ENCODE measurements around the gene KIF3B. TPM values are rescaled to one million over a fixed set of nuclear protein-coding genes. Genes with fewer than 3 reads are reported as not detected.

The KIF3B gene
- total and polyA plus RNA-seq, 10 of the 15 experiments (the other 5 are each of a cell fraction or from before 2014, with no cell fraction given): 7.4 to 37.3 (median 25.9) TPM

- Histone ChIP-seq H3K4me2 (ENCODE audit: control insufficient read depth, insufficient read depth) (no peak overlapping the region), H3K9me3 (replicated peaks; ENCODE audit: control insufficient read depth, insufficient read depth, low read length) (no peaks in the 10 kb centered on the region), H3K4me1 (ENCODE audit: control insufficient read depth, insufficient read depth, low read length) (peaks cover 17% of the 10 kb centered on the region), H3K79me2 (ENCODE audit: control insufficient read depth, insufficient read depth, low read length) (no peaks in the 10 kb centered on the region), H3K27ac (ENCODE audit: control insufficient read depth, insufficient read depth) (no peak overlapping the region), H2AFZ (ENCODE audit: control insufficient read depth, low read depth, low read length) (no peak overlapping the region), H4K20me1 (ENCODE audit: control insufficient read depth, insufficient read depth) (no peaks in the 10 kb centered on the region), H3K4me3 (no peak overlapping the region), H3K9ac (ENCODE audit: control insufficient read depth, insufficient read depth, low read length) (no peak overlapping the region), H3K36me3 (ENCODE audit: control insufficient read depth in 2 of 2, insufficient read depth in 2 of 2, low read length in 1 of 2) (peaks cover 0 to 10% of the 10 kb centered on the region in 2 experiments; a peak in 2 of 4 replicates), H3K27me3 (replicated peaks in 1 of 2; ENCODE audit: control insufficient read depth in 2 of 2, insufficient read depth in 2 of 2, low read length in 1 of 2) (no peaks in the 10 kb centered on the region)
- no peak for FAIRE-seq
- ChIA-PET CTCF (interaction anchor here (0.6 to 1.6 kb wide), 10 partner anchors 8 to 622 kb away, joined by 3 to 5 read pairs (median 4); no protein-coding TSS in a partner anchor), POLR2A (interaction anchor here (0.6 to 1.4 kb wide), 3 partner anchors 24 to 117 kb away, joined by 3 to 4 read pairs (median 4); no protein-coding TSS in a partner anchor), RAD21 (ENCODE audit: unreplicated experiment) (interaction anchor here (1.6 kb wide), 1 partner anchor 17 kb away, joined by 3 read pairs; no protein-coding TSS in a partner anchor), SMC1A (ENCODE audit: uncharacterized antibody, unreplicated experiment) (interaction anchor here (0.8 to 3.8 kb wide), 11 partner anchors 16 to 102 kb away, joined by 3 to 23 read pairs (median 4); partner anchors contain the start of genes ASXL1 and KIF3B)
- in situ Hi-C loops (cut with MboI) (no loop called here), intact Hi-C loops (cut with micrococcal nuclease; ENCODE audit: unreplicated experiment) (loop anchor here (1.0 kb wide), 1 partner anchor 17 kb away; no protein-coding TSS in a partner anchor)
- ATAC-seq: no peak
- no peak for DNase-seq (ENCODE audit: low read depth, low spot score)
- 93% methylated on average over 11 of the region's 11 CpGs for WGBS (ENCODE audit: insufficient coverage, insufficient replicate concordance, low lambda C conversion rate, missing lambda C conversion rate)
- no TSS peak for BruUV-seq (replicated peaks)
- TF ChIP-seq RUNX3 (IDR thresholded peaks at IDR 0.05; ENCODE audit: low read length) (peak; percentile 28; the same call in 1 of the 2 replicates), TAF1 (IDR thresholded peaks at IDR 0.05; ENCODE audit: borderline replicate concordance, low read depth, low read length) (no peak)
These were observed 60.6 kb downstream of the KIF3B start for GRCh38 chr20:32337937-32338661.

- Histone ChIP-seq H3K36me3 (ENCODE audit: control insufficient read depth in 2 of 2, insufficient read depth in 2 of 2, low read length in 1 of 2) (peaks cover 0 to 10% of the 10 kb centered on the region in 2 experiments; a peak in 2 of 4 replicates), H3K27ac (ENCODE audit: control insufficient read depth, insufficient read depth) (no peak overlapping the region), H3K27me3 (replicated peaks in 1 of 2; ENCODE audit: control insufficient read depth in 2 of 2, insufficient read depth in 2 of 2, low read length in 1 of 2) (no peaks in the 10 kb centered on the region), H3K4me3 (no peak overlapping the region), H3K79me2 (ENCODE audit: control insufficient read depth, insufficient read depth, low read length) (no peaks in the 10 kb centered on the region), H3K4me2 (ENCODE audit: control insufficient read depth, insufficient read depth) (no peak overlapping the region), H4K20me1 (ENCODE audit: control insufficient read depth, insufficient read depth) (no peaks in the 10 kb centered on the region), H2AFZ (ENCODE audit: control insufficient read depth, low read depth, low read length) (no peak overlapping the region), H3K4me1 (ENCODE audit: control insufficient read depth, insufficient read depth, low read length) (peaks cover 15% of the 10 kb centered on the region), H3K9ac (ENCODE audit: control insufficient read depth, insufficient read depth, low read length) (no peak overlapping the region), H3K9me3 (replicated peaks; ENCODE audit: control insufficient read depth, insufficient read depth, low read length) (no peaks in the 10 kb centered on the region)
- in situ Hi-C loops (cut with MboI) (no loop called here), intact Hi-C loops (cut with micrococcal nuclease; ENCODE audit: unreplicated experiment) (no loop called here)
- no TSS peak for BruUV-seq (replicated peaks)
- POLR2A ChIA-PET: interaction anchor here (0.6 to 1.4 kb wide), 2 partner anchors 24 to 118 kb away, joined by 3 to 4 read pairs; no protein-coding TSS in a partner anchor
- RAD21 ChIA-PET (ENCODE audit: unreplicated experiment): interaction anchor here (1.6 kb wide), 1 partner anchor 17 kb away, joined by 3 read pairs; no protein-coding TSS in a partner anchor
- DNase-seq (ENCODE audit: low read depth, low spot score) (no peak), FAIRE-seq (no peak), ATAC-seq (no peak)
- CTCF ChIA-PET: no interaction called here
- WGBS (ENCODE audit: insufficient coverage, insufficient replicate concordance, low lambda C conversion rate, missing lambda C conversion rate): over 99% methylated on average over 7 of the region's 7 CpGs
- SMC1A ChIA-PET (ENCODE audit: uncharacterized antibody, unreplicated experiment): interaction anchor here (1.2 to 3.8 kb wide), 4 partner anchors 15 to 53 kb away, joined by 3 to 23 read pairs (median 14); partner anchors contain the start of gene ASXL1
- TF ChIP-seq POLR2A (IDR thresholded peaks at IDR 0.05; ENCODE audit: low read depth, low read length) (no peak), BCLAF1 (IDR thresholded peaks at IDR 0.05) (no peak), BHLHE40 (IDR thresholded peaks at IDR 0.05; ENCODE audit: borderline replicate concordance in 1 of 2, low read depth in 2 of 2, low read length in 1 of 2) (no peak), HDAC2 (IDR thresholded peaks at IDR 0.05) (no peak), SREBF2 (IDR thresholded peaks at IDR 0.05; ENCODE audit: low read length) (no peak), USF1 (IDR thresholded peaks at IDR 0.05; ENCODE audit: borderline replicate concordance, extremely low read length, insufficient read depth, low read depth, low read length) (no peak)
These were observed 61.2 kb downstream of the KIF3B start for GRCh38 chr20:32338665-32339064.
